HG03354 (cell line): Measurements from ENCODE around the gene TUBAL3.
"Not testable (repeated sequence)": the region's sequence is repeated elsewhere in the genome, so short reads cannot be mapped to it uniquely, and the experiment has no call there.

Experiments
- ATAC-seq: cut with Tn5 transposase; IDR thresholded peaks from one replicate; pipeline ENCODE4 v1.9.1; 2021; ENCODE audit warnings: mild to moderate bottlenecking; ENCODE audit not compliant: unreplicated experiment, poor library complexity, severe bottlenecking

Gene TUBAL3

GRCh38 chr10:5428133-5428532 is 23.5 kb upstream of the TUBAL3 start:
- no peak for ATAC-seq

- no peak for ATAC-seq
Observed at GRCh38 chr10:5424751-5425150, 20.1 kb upstream of the TUBAL3 start.

- ATAC-seq: no peak
Observed at GRCh38 chr10:5423771-5424170, 19.1 kb upstream of the TUBAL3 start.

- ATAC-seq: no peak
Observed at GRCh38 chr10:5419466-5420094, 15.0 kb upstream of the TUBAL3 start.

GRCh38 chr10:5418584-5418983 is 14.0 kb upstream of the TUBAL3 start:
- ATAC-seq: no peak

- no peak for ATAC-seq
Observed at GRCh38 chr10:5416981-5417380, 12.4 kb upstream of the TUBAL3 start.

GRCh38 chr10:5413012-5413938 is 8.6 kb upstream of the TUBAL3 start:
- ATAC-seq: no peak

- ATAC-seq: peak; percentile 98
Observed at GRCh38 chr10:5412277-5412941, 7.8 kb upstream of the TUBAL3 start, which contains the start of gene NET1. NET1 (plus strand) TSS chr10:5412557; CDS start chr10:5412693, 136 bp downstream.

- ATAC-seq: peak; percentile 14
Observed at GRCh38 chr10:5411941-5412276, 7.3 kb upstream of the TUBAL3 start.

GRCh38 chr10:5410787-5411186 is 6.2 kb upstream of the TUBAL3 start:
- not testable (repeated sequence) for ATAC-seq

- no peak for ATAC-seq
Observed at GRCh38 chr10:5406918-5407317, 2.3 kb upstream of the TUBAL3 start.

GRCh38 chr10:5402798-5403197 is 1.8 kb downstream of the TUBAL3 start:
- no peak for ATAC-seq

GRCh38 chr10:5400468-5401240 is 4.0 kb downstream of the TUBAL3 start:
- ATAC-seq: no peak

- no peak for ATAC-seq
Observed at GRCh38 chr10:5399332-5399731, 5.3 kb downstream of the TUBAL3 start.

GRCh38 chr10:5396556-5397300 is 7.9 kb downstream of the TUBAL3 start:
- ATAC-seq: no peak

- no peak for ATAC-seq
Observed at GRCh38 chr10:5395168-5395567, 9.5 kb downstream of the TUBAL3 start.

- no peak for ATAC-seq
Observed at GRCh38 chr10:5393529-5393928, 11.1 kb downstream of the TUBAL3 start.

GRCh38 chr10:5391790-5392189 is 12.8 kb downstream of the TUBAL3 start:
- ATAC-seq: no peak

GRCh38 chr10:5390607-5391205 is 13.9 kb downstream of the TUBAL3 start:
- no peak for ATAC-seq
